HG03064 (cell line): Measurements from ENCODE around the gene CHID1.
A peak's percentile ranks its signal among the peaks of the same experiment; 100 is the strongest.

ENCODE experiments used
- ATAC-seq: cut with Tn5 transposase; IDR thresholded peaks from one replicate; pipeline ENCODE4 v1.9.1; 2021; ENCODE audit warnings: low read depth; ENCODE audit not compliant: unreplicated experiment

Gene CHID1

GRCh38 chr11:853682-854448 is 56.7 kb downstream of the CHID1 start:
- ATAC-seq, result no peak

GRCh38 chr11:852762-853161 is 57.8 kb downstream of the CHID1 start:
- no peak for ATAC-seq

- ATAC-seq, result no peak
Observed at GRCh38 chr11:850775-851763, 59.5 kb downstream of the CHID1 start.

- no peak for ATAC-seq
Observed at GRCh38 chr11:849951-850774, 60.4 kb downstream of the CHID1 start.

- no peak for ATAC-seq
Observed at GRCh38 chr11:849104-849824, 61.3 kb downstream of the CHID1 start.

GRCh38 chr11:848380-848931 is 62.2 kb downstream of the CHID1 start:
- ATAC-seq, result no peak

GRCh38 chr11:847876-848275 is 62.7 kb downstream of the CHID1 start:
- no peak for ATAC-seq

- no peak for ATAC-seq
Observed at GRCh38 chr11:846496-847098, 64.0 kb downstream of the CHID1 start.

GRCh38 chr11:845872-846495 is 64.6 kb downstream of the CHID1 start:
- no peak for ATAC-seq

- no peak for ATAC-seq
Observed at GRCh38 chr11:844693-845644, 65.6 kb downstream of the CHID1 start.

- no peak for ATAC-seq
Observed at GRCh38 chr11:843818-844692, 66.6 kb downstream of the CHID1 start.

- ATAC-seq, result peak; percentile 9
Observed at GRCh38 chr11:843086-843734, 67.4 kb downstream of the CHID1 start.

GRCh38 chr11:842370-843002 is 68.1 kb downstream of the CHID1 start, which contains the start of the genes POLR2L and TSPAN4:
Gene POLR2L (minus strand): TSS chr11:842529. CDS start chr11:842508, 21 bp downstream.
Gene TSPAN4 (plus strand): TSS chr11:842852. CDS start chr11:850305, 7,453 bp downstream.
- ATAC-seq, result peak; percentile 58

GRCh38 chr11:841981-842369 is 68.6 kb downstream of the CHID1 start:
- no peak for ATAC-seq

GRCh38 chr11:839875-840617 is 70.6 kb downstream of the CHID1 start:
- ATAC-seq, result no peak
